NT2/D1 (cell line): ENCODE measurements around the gene CEP250.

ENCODE experiments used
- SUZ12 ChIP-seq: IDR thresholded peaks from 2 replicates; pipeline ENCODE4 v1.6.1; 2011; ENCODE audit not compliant: insufficient read length, insufficient read depth; ENCODE audit errors: extremely low read depth
- YY1 ChIP-seq: IDR thresholded peaks from 2 replicates; pipeline ENCODE4 v1.6.1; 2011; ENCODE audit not compliant: insufficient read length, insufficient read depth

GRCh38 chr20:35462351-35462750, 7.0 kb downstream of the CEP250 start:
- TF ChIP-seq SUZ12, result no peak
- TF ChIP-seq YY1, result no peak
